ENCODE measurements around the gene SORCS1. TPM values are rescaled to one million over a fixed set of nuclear protein-coding genes. Genes with fewer than 3 reads are reported as not detected.
A peak's percentile ranks its signal among the peaks of the same experiment; 100 is the strongest.

SORCS1 gene
- total and polyA plus RNA-seq, 2 experiments from 2014 or later, result 1.1 to 4.6 TPM

DNA sequence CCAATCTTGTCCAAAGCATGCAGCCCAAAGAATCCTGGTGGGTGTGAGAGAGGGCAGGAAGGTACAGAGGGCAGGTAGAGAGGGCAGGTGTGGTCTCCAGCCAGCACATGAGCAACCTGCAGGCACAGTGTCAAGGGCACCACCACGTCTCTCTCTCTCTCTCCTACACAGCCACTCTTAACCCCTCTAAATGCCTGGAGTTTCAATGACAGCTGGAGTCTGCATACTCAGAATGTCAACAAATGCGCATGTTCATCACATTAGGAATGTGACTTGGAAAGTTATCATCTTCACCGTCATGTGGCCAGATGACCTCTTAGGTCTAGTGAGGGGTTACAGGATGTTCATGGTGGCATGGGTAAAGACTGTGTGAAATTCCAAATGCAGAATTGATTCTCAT lies 456.8 kb downstream of the SORCS1 start:
- Histone ChIP-seq H3K27me3 (no peaks in the 10 kb centered on the region), H3K9me3 (ENCODE audit: low read depth) (no peaks in the 10 kb centered on the region), H3K27ac (no peak overlapping the region), H2AFZ (no peak overlapping the region), H3K36me3 (replicated peaks; ENCODE audit: insufficient read depth, low read depth) (no peaks in the 10 kb centered on the region), H4K20me1 (ENCODE audit: insufficient read depth, poor library complexity, severe bottlenecking) (no peaks in the 10 kb centered on the region), H3K4me1 (ENCODE audit: insufficient read depth) (no peaks in the 10 kb centered on the region), H3K4me2 (no peak overlapping the region), H3K4me3 (no peak overlapping the region), H3K79me2 (no peaks in the 10 kb centered on the region), H3K9me2 (replicated peaks; ENCODE audit: insufficient read depth) (no peaks in the 10 kb centered on the region)
- 68% methylated on average over 3 of the region's 3 CpGs for WGBS (ENCODE audit: low lambda C conversion rate, missing lambda C conversion rate)
- DNase-seq (ENCODE audit: low spot score), result no peak
- TF ChIP-seq EZH2 (IDR thresholded peaks at IDR 0.05; ENCODE audit: borderline replicate concordance) (no peak), CTCF (IDR thresholded peaks at IDR 0.05; ENCODE audit: poor library complexity) (no peak), EZH2phosphoT487 (IDR thresholded peaks at IDR 0.05; ENCODE audit: low read depth, severe bottlenecking, unreplicated experiment) (no peak)

GRCh38 chr10:106706127-106706526 lies 458.4 kb downstream of the SORCS1 start:
- H4K20me1 ChIP-seq (ENCODE audit: insufficient read depth, poor library complexity, severe bottlenecking), result no peaks in the 10 kb centered on the region
- DNase-seq (ENCODE audit: low spot score), result no peak
- no peaks in the 10 kb centered on the region for H3K4me1 ChIP-seq (ENCODE audit: insufficient read depth)
- H3K36me3 ChIP-seq (replicated peaks; ENCODE audit: insufficient read depth, low read depth), result no peaks in the 10 kb centered on the region
- H3K79me2 ChIP-seq, result no peaks in the 10 kb centered on the region
- TF ChIP-seq EZH2phosphoT487 (IDR thresholded peaks at IDR 0.05; ENCODE audit: low read depth, severe bottlenecking, unreplicated experiment), result no peak
- TF ChIP-seq CTCF (IDR thresholded peaks at IDR 0.05; ENCODE audit: poor library complexity), result no peak
- TF ChIP-seq EZH2 (IDR thresholded peaks at IDR 0.05; ENCODE audit: borderline replicate concordance), result no peak
- H3K4me2 ChIP-seq, result peak overlapping the region; percentile 30
- no peaks in the 10 kb centered on the region for H3K9me3 ChIP-seq (ENCODE audit: low read depth)
- H3K27me3 ChIP-seq, result no peaks in the 10 kb centered on the region
- no peak overlapping the region for H3K4me3 ChIP-seq
- H3K27ac ChIP-seq, result no peak overlapping the region
- H2AFZ ChIP-seq, result peak overlapping the region; percentile 11
- no peaks in the 10 kb centered on the region for H3K9me2 ChIP-seq (replicated peaks; ENCODE audit: insufficient read depth)

DNA sequence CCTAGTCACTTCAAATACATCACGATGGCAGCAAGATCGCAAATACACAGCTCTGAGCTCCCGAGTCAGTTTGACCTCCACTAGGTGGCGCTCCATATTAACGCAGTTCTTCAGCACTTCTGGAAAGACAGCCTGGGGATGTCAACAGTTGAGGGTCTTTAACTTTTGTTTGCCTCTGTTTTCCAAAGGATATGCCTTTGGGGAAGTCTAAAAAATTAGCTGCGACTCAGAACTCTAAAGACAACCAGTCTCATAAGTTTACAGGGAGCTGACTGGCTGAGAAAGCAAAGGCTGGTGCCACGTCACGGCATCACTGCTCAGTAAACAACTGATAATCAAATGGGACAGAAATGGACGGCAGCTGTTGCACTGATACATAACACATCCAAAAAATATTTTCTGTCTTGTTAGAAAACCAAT lies 458.8 kb downstream of the SORCS1 start:
- no peaks in the 10 kb centered on the region for H3K9me2 ChIP-seq (replicated peaks; ENCODE audit: insufficient read depth)
- no peaks in the 10 kb centered on the region for H3K27me3 ChIP-seq
- H3K27ac ChIP-seq, result no peak overlapping the region
- H3K79me2 ChIP-seq, result no peaks in the 10 kb centered on the region
- no peaks in the 10 kb centered on the region for H4K20me1 ChIP-seq (ENCODE audit: insufficient read depth, poor library complexity, severe bottlenecking)
- H3K36me3 ChIP-seq (replicated peaks; ENCODE audit: insufficient read depth, low read depth), result no peaks in the 10 kb centered on the region
- peak overlapping the region; percentile 30 for H3K4me2 ChIP-seq
- WGBS (ENCODE audit: low lambda C conversion rate, missing lambda C conversion rate), result 12% methylated on average over 9 of the region's 9 CpGs
- peak; percentile 88 for DNase-seq (ENCODE audit: low spot score)
- TF ChIP-seq CTCF (IDR thresholded peaks at IDR 0.05; ENCODE audit: poor library complexity) (peak; percentile 98), EZH2phosphoT487 (IDR thresholded peaks at IDR 0.05; ENCODE audit: low read depth, severe bottlenecking, unreplicated experiment) (no peak)
- H2AFZ ChIP-seq, result peak overlapping the region; percentile 11
- H3K9me3 ChIP-seq (ENCODE audit: low read depth), result no peaks in the 10 kb centered on the region
- H3K4me3 ChIP-seq, result no peak overlapping the region
- no peaks in the 10 kb centered on the region for H3K4me1 ChIP-seq (ENCODE audit: insufficient read depth)

DNA sequence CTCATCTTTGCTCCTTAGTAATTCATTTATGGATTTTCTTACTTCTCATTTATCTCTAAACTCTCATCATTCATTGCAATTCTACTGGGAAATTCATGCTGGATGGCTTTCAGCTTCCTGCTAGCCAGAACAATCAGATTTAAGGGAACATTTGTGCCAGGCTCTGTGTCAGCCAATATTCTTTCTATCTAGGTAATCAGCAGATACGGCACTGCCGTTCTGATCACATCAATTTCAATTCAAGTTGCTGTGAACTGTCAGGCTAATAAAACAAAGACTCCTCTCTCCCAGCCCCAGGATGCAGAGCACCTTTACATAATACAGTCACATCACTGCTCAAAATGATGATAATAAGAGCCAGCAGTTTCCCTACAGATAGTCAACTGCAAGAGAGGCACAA lies 468.3 kb downstream of the SORCS1 start:
- Histone ChIP-seq H3K4me1 (ENCODE audit: insufficient read depth) (no peaks in the 10 kb centered on the region), H4K20me1 (ENCODE audit: insufficient read depth, poor library complexity, severe bottlenecking) (no peaks in the 10 kb centered on the region), H3K79me2 (no peaks in the 10 kb centered on the region), H3K4me2 (no peak overlapping the region), H3K9me3 (ENCODE audit: low read depth) (no peaks in the 10 kb centered on the region), H2AFZ (no peak overlapping the region), H3K9me2 (replicated peaks; ENCODE audit: insufficient read depth) (no peaks in the 10 kb centered on the region), H3K4me3 (no peak overlapping the region), H3K36me3 (replicated peaks; ENCODE audit: insufficient read depth, low read depth) (no peaks in the 10 kb centered on the region), H3K27ac (no peak overlapping the region), H3K27me3 (no peaks in the 10 kb centered on the region)
- no peak for DNase-seq (ENCODE audit: low spot score)
- TF ChIP-seq EZH2 (IDR thresholded peaks at IDR 0.05; ENCODE audit: borderline replicate concordance), result no peak
- no peak for TF ChIP-seq CTCF (IDR thresholded peaks at IDR 0.05; ENCODE audit: poor library complexity)
- TF ChIP-seq EZH2phosphoT487 (IDR thresholded peaks at IDR 0.05; ENCODE audit: low read depth, severe bottlenecking, unreplicated experiment), result no peak
- WGBS (ENCODE audit: low lambda C conversion rate, missing lambda C conversion rate), result 75% methylated on average over 2 of the region's 2 CpGs
